Testis (tissue), 2 donors: ENCODE results near the gene PLXNB3.

Experiments
- CTCF ChIP-seq, 3 experiments: fragments of 450-650 bp in 2 of 3; fragments of 200-600 bp in 1 of 3; sonication (generic) in 1 of 3; IDR thresholded peaks; one replicate each; pipeline ENCODE4 v1.5.1; 2016 to 2019; ENCODE audit warnings: antibody characterized with exemption in 3 of 3, mild to moderate bottlenecking in 2 of 3, moderate library complexity in 1 of 3
- POLR2A ChIP-seq: fragments of 450-650 bp; IDR thresholded peaks from one replicate; pipeline ENCODE4 v1.6.1; 2017; ENCODE audit warnings: antibody characterized with exemption, mild to moderate bottlenecking, moderate library complexity

GRCh38 chrX:153764786-153765137, 713 bp downstream of the PLXNB3 start:
- no peak for TF ChIP-seq CTCF (IDR thresholded peaks at IDR 0.05)
- no peak for TF ChIP-seq POLR2A
